H9 (cell line): Measurements from ENCODE around the gene CFAP97. TPM values are rescaled to one million over a fixed set of nuclear protein-coding genes. Genes with fewer than 3 reads are reported as not detected.
A peak's percentile ranks its signal among the peaks of the same experiment; 100 is the strongest.

Source experiments
- DNase-seq: peaks from one replicate; pipeline ENCODE4 v3.0.0-alpha.2; 2017
- H2AFZ ChIP-seq: one replicate; pipeline ENCODE4 v1.6.1; 2013; ENCODE audit warnings: mild to moderate bottlenecking, low read length, control low read depth, moderate library complexity
- H2AK5ac ChIP-seq: 2 replicates; pipeline ENCODE4 v1.6.1; 2013; ENCODE audit warnings: low read length, control low read depth, mixed read lengths; ENCODE audit not compliant: insufficient read length
- H2BK120ac ChIP-seq: one replicate; pipeline ENCODE4 v1.6.1; 2013; ENCODE audit warnings: low read depth, mild to moderate bottlenecking, low read length, control low read depth, inconsistent platforms; ENCODE audit not compliant: poor library complexity, severe bottlenecking
- H2BK12ac ChIP-seq: 2 replicates; pipeline ENCODE4 v1.6.1; 2013; ENCODE audit warnings: low read length, control low read depth, mixed read lengths, low read depth; ENCODE audit not compliant: insufficient read length
- H2BK15ac ChIP-seq: 2 replicates; pipeline ENCODE4 v1.6.1; 2013; ENCODE audit warnings: low read depth, low read length, control low read depth
- H2BK20ac ChIP-seq: one replicate; pipeline ENCODE4 v1.6.1; 2013; ENCODE audit warnings: low read depth, mild to moderate bottlenecking, low read length, control low read depth, inconsistent platforms; ENCODE audit not compliant: poor library complexity, severe bottlenecking
- H2BK5ac ChIP-seq: 2 replicates; pipeline ENCODE4 v1.6.1; 2013; ENCODE audit warnings: low read length, control low read depth, mixed read lengths; ENCODE audit not compliant: insufficient read length
- H3K14ac ChIP-seq: 2 replicates; pipeline ENCODE4 v1.6.1; 2013; ENCODE audit warnings: low read length, control low read depth; ENCODE audit not compliant: insufficient read depth
- H3K18ac ChIP-seq: 2 replicates; pipeline ENCODE4 v1.6.1; 2013; ENCODE audit warnings: low read depth, mild to moderate bottlenecking, mixed read lengths, low read length, control low read depth; ENCODE audit not compliant: insufficient read length
- H3K23ac ChIP-seq: 2 replicates; pipeline ENCODE4 v1.6.1; 2013; ENCODE audit warnings: low read length, control low read depth, mixed read lengths, low read depth; ENCODE audit not compliant: insufficient read length
- H3K23me2 ChIP-seq: 2 replicates; pipeline ENCODE4 v1.6.1; 2013; ENCODE audit warnings: low read depth, mild to moderate bottlenecking, mixed read lengths, low read length, control low read depth; ENCODE audit not compliant: insufficient read length, poor library complexity, severe bottlenecking
- H3K27ac ChIP-seq: 2 replicates; pipeline ENCODE4 v1.5.1; 2013; ENCODE audit warnings: low read length, control low read depth, mixed read lengths, low read depth; ENCODE audit not compliant: insufficient read length
- H3K27me3 ChIP-seq: 2 replicates; pipeline ENCODE4 v1.6.1; 2013; ENCODE audit warnings: low read length, control low read depth, inconsistent platforms; ENCODE audit not compliant: insufficient read depth
- H3K4ac ChIP-seq: 2 replicates; pipeline ENCODE4 v1.6.1; 2013; ENCODE audit warnings: low read depth, mild to moderate bottlenecking, control low read depth, inconsistent platforms, low read length, moderate library complexity
- H3K4me1 ChIP-seq: 2 replicates; pipeline ENCODE4 v1.6.1; 2013; ENCODE audit warnings: low read length, control low read depth, inconsistent platforms; ENCODE audit not compliant: insufficient read depth
- H3K4me2 ChIP-seq: 2 replicates; pipeline ENCODE4 v1.6.1; 2013; ENCODE audit warnings: low read length, control low read depth, mixed read lengths; ENCODE audit not compliant: insufficient read length, insufficient read depth
- H3K56ac ChIP-seq: 2 replicates; pipeline ENCODE4 v1.6.1; 2013; ENCODE audit warnings: low read depth, mild to moderate bottlenecking, mixed read lengths, low read length, control low read depth; ENCODE audit not compliant: insufficient read length
- H3K79me1 ChIP-seq: 2 replicates; pipeline ENCODE4 v1.6.1; 2013; ENCODE audit warnings: low read depth, mild to moderate bottlenecking, moderate library complexity, low read length, control low read depth, inconsistent platforms; ENCODE audit not compliant: insufficient read depth, poor library complexity, severe bottlenecking
- H3K79me2 ChIP-seq: 2 replicates; pipeline ENCODE4 v1.6.1; 2013; ENCODE audit warnings: low read length, control low read depth, inconsistent platforms; ENCODE audit not compliant: insufficient read depth
- H3K9ac ChIP-seq: 2 replicates; pipeline ENCODE4 v1.6.1; 2013; ENCODE audit warnings: low read length, control low read depth, mixed read lengths; ENCODE audit not compliant: insufficient read length; ENCODE audit errors: extremely low read depth
- H3K9me3 ChIP-seq: one replicate; pipeline ENCODE4 v1.6.1; 2013; ENCODE audit warnings: low read depth, low read length, inconsistent platforms; ENCODE audit not compliant: control insufficient read depth
- H3T11ph ChIP-seq: one replicate; pipeline ENCODE4 v1.6.1; 2013; ENCODE audit warnings: mild to moderate bottlenecking, low read length, control low read depth, inconsistent platforms
- H4K20me1 ChIP-seq: one replicate; pipeline ENCODE4 v1.6.1; 2013; ENCODE audit not compliant: control insufficient read depth, insufficient read length, insufficient read depth
- H4K5ac ChIP-seq: 2 replicates; pipeline ENCODE4 v1.6.1; 2013; ENCODE audit warnings: low read depth, mild to moderate bottlenecking, mixed read lengths, low read length, control low read depth; ENCODE audit not compliant: insufficient read length
- H4K8ac ChIP-seq: replicated peaks from 2 replicates; pipeline ENCODE4 v1.6.1; 2013; ENCODE audit warnings: low read length, control low read depth, mixed read lengths, low read depth; ENCODE audit not compliant: insufficient read length
- H4K91ac ChIP-seq: 2 replicates; pipeline ENCODE4 v1.6.1; 2013; ENCODE audit warnings: low read depth, mild to moderate bottlenecking, moderate library complexity, mixed read lengths, low read length, control low read depth; ENCODE audit not compliant: insufficient read length
- H3K27ac Mint-ChIP-seq, 3 experiments: 2 replicates in 2 of 3; 3 replicates in 1 of 3; pipeline ENCODE4 v1.8.0; 2020 to 2021; ENCODE audit warnings: mixed read lengths in 3 of 3, mild to moderate bottlenecking in 1 of 3, moderate library complexity in 1 of 3
- H3K27me3 Mint-ChIP-seq: 2 replicates; pipeline ENCODE4 v1.8.0; 2021; ENCODE audit warnings: low read depth, mild to moderate bottlenecking, moderate library complexity, mixed read lengths
- H3K36me3 Mint-ChIP-seq, 3 experiments: 2 replicates in 2 of 3; 3 replicates in 1 of 3; pipeline ENCODE4 v1.8.0; 2020 to 2021; ENCODE audit warnings: low read depth in 3 of 3, mixed read lengths in 3 of 3; ENCODE audit not compliant: insufficient read depth in 1 of 3
- H3K4me1 Mint-ChIP-seq, 2 experiments: 2 replicates each; pipeline ENCODE4 v1.8.0; 2020; ENCODE audit warnings: mixed read lengths in 2 of 2
- H3K4me3 Mint-ChIP-seq, 2 experiments: 2 replicates in 1 of 2; 3 replicates in 1 of 2; pipeline ENCODE4 v1.8.0; 2020 to 2021; ENCODE audit warnings: mild to moderate bottlenecking in 2 of 2, mixed read lengths in 2 of 2, moderate library complexity in 1 of 2
- H3K9me3 Mint-ChIP-seq, 2 experiments: 2 replicates in 1 of 2; 3 replicates in 1 of 2; pipeline ENCODE4 v1.8.0; 2020; ENCODE audit warnings: mild to moderate bottlenecking in 2 of 2, mixed read lengths in 2 of 2, moderate library complexity in 1 of 2
- CTCF ChIP-seq: fragments of 200-600 bp; sonication (generic); conservative IDR thresholded peaks from 3 replicates; pipeline ENCODE4 v1.8.0; 2021; ENCODE audit warnings: antibody characterized with exemption, mild to moderate bottlenecking
- WGBS: extraction: QIAGEN DNeasy Blood & Tissue Kit; methylation state at CpG from one replicate; pipeline ENCODE4 v1.1.7; 2013; ENCODE audit warnings: missing lambda C conversion rate, low lambda C conversion rate, mixed read lengths; ENCODE audit not compliant: insufficient read length; ENCODE audit errors: extremely low coverage; 5-methylcytosine and 5-hydroxymethylcytosine counted together
- total RNA-seq: library from RNA; stranded (reverse); gene quantifications from 2 replicates; pipeline ENCODE4 v1.2.1, GENCODE V29; 2021

Gene CFAP97
- total RNA-seq, 1 experiment from 2014 or later, result 39.3 TPM

DNA sequence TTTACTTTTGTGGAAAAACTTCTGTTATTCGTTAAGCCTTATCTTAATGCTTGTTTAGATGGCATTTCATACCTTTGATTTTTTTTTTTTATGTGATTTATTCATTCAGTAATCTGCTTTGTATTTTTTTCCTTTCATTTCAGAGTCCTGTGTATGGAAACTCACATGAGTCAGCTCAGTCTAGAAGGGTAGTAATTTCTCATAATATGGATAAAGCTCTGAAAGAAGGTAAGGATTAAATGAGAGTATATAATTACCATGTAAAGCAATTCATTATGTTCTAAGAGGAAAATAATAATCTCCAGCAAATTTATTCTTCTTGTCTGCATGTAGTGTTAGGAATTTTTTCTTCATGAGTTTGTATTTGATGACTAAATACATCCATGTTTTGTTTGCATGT lies 43.4 kb upstream of the CFAP97 start:
- Mint-ChIP-seq H3K4me1 (peaks cover 5 to 25% of the 10 kb centered on the region in 2 experiments), H3K9me3 (no peaks in the 10 kb centered on the region), H3K36me3 (peaks cover 0 to 15% (median 8%) of the 10 kb centered on the region in 3 experiments; a peak in 5 of 7 replicates), H3K4me3 (no peak overlapping the region), H3K27ac (peak overlapping the region in 1 of 3 experiments; percentile 52; a peak in 1 of 7 replicates), H3K27me3 (no peaks in the 10 kb centered on the region)
- Histone ChIP-seq H3K4ac (no peak overlapping the region), H4K20me1 (no peaks in the 10 kb centered on the region), H3T11ph (no peak overlapping the region), H3K4me2 (no peak overlapping the region), H2BK20ac (no peak overlapping the region), H3K18ac (no peak overlapping the region), H3K4me1 (no peaks in the 10 kb centered on the region), H3K9me3 (no peaks in the 10 kb centered on the region), H3K56ac (no peak overlapping the region), H2BK5ac (no peak overlapping the region), H3K79me1 (no peaks in the 10 kb centered on the region), H3K27me3 (no peaks in the 10 kb centered on the region), H2BK12ac (no peak overlapping the region), H2AK5ac (no peak overlapping the region), H4K5ac (no peak overlapping the region), H3K23me2 (no peaks in the 10 kb centered on the region), H3K23ac (no peak overlapping the region), H3K14ac (no peak overlapping the region), H2AFZ (no peak overlapping the region), H4K8ac (no peak overlapping the region), H3K27ac (no peak overlapping the region), H3K9ac (no peak overlapping the region), H2BK15ac (no peak overlapping the region), H4K91ac (no peak overlapping the region), H2BK120ac (no peak overlapping the region), H3K79me2 (no peaks in the 10 kb centered on the region)
- no CpG with 5 or more reads among the region's 1 CpG for WGBS
- no peak for DNase-seq
- no peak for TF ChIP-seq CTCF
